ENCODE results near the gene PPP3CA. TPM values are rescaled to one million over a fixed set of nuclear protein-coding genes. Genes with fewer than 3 reads are reported as not detected.

The PPP3CA gene
- total and polyA plus RNA-seq, 2 of the 13 experiments (the other 11 are each of a cell fraction or from before 2014, with no cell fraction given) = 4.8 to 13.2 TPM

DNA sequence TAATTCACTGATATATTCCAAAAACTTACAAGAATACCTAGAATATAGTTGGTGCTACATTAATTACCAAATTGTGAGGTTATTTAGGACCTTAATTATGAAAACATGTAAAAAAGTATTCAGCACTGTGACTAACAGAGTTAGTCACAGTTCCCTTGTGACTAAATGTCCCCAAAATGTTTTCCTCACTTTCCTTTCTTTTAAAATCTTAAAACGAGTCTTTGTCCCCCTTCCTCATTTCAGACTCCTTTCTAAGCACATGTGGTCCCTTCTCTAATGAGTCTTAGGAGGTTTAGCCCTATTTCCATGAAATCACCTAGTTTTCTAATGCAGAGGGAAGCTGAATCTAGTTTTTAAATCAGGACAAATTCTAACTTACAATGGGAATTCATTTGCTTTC, 175.0 kb downstream of the PPP3CA start:
- no peaks in the 10 kb centered on the region for H3K9me3 ChIP-seq (ENCODE audit: low read length)
- ChIA-PET POLR2A (no interaction called here), CTCF (ENCODE audit: low intra/inter-chr PET ratio, low total read pairs) (no interaction called here)
- no peak overlapping the region for H2AFZ ChIP-seq (ENCODE audit: low read length)
- no peak overlapping the region for H3K27ac ChIP-seq (ENCODE audit: extremely low read length, insufficient read depth, low read length)
- 77% methylated on average over 1 of the region's 1 CpG for WGBS (ENCODE audit: low lambda C conversion rate)
- H3K4me2 ChIP-seq (ENCODE audit: low read depth, low read length) = no peak overlapping the region
- no peak for ATAC-seq
- H3K79me2 ChIP-seq (ENCODE audit: insufficient read depth, low read length) = no peaks in the 10 kb centered on the region
- in situ Hi-C loops (cut with HindIII; ENCODE audit: extremely low pct_ligation_motif_present, low pct_unique_long_range_greater_than_20kb) = no loop called here
- FAIRE-seq = no peak
- TF ChIP-seq THAP11 (CRISPR knock-in tag; IDR thresholded peaks at IDR 0.05) = no peak
- TF ChIP-seq, protein P1, sequence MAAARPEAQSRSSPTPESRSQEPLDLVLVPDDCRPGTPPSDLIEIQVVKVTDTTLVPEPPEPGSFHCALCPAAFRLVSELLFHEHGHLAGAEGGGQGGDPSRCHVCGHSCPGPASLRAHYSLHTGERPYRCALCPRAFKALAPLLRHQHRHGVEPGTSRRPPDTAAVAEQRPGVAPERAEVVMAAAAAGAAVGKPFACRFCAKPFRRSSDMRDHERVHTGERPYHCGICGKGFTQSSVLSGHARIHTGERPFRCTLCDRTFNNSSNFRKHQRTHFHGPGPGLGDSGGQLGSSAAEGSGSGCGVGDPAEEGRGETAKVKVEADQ (CRISPR knock-in tag; IDR thresholded peaks at IDR 0.05; ENCODE audit: borderline replicate concordance) = no peak
- TF ChIP-seq NFE2 (CRISPR knock-in tag; IDR thresholded peaks at IDR 0.05) = no peak
- TF ChIP-seq, protein P2, sequence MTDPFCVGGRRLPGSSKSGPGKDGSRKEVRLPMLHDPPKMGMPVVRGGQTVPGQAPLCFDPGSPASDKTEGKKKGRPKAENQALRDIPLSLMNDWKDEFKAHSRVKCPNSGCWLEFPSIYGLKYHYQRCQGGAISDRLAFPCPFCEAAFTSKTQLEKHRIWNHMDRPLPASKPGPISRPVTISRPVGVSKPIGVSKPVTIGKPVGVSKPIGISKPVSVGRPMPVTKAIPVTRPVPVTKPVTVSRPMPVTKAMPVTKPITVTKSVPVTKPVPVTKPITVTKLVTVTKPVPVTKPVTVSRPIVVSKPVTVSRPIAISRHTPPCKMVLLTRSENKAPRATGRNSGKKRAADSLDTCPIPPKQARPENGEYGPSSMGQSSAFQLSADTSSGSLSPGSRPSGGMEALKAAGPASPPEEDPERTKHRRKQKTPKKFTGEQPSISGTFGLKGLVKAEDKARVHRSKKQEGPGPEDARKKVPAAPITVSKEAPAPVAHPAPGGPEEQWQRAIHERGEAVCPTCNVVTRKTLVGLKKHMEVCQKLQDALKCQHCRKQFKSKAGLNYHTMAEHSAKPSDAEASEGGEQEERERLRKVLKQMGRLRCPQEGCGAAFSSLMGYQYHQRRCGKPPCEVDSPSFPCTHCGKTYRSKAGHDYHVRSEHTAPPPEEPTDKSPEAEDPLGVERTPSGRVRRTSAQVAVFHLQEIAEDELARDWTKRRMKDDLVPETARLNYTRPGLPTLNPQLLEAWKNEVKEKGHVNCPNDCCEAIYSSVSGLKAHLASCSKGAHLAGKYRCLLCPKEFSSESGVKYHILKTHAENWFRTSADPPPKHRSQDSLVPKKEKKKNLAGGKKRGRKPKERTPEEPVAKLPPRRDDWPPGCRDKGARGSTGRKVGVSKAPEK (CRISPR knock-in tag; IDR thresholded peaks at IDR 0.05; ENCODE audit: borderline replicate concordance) = no peak
- TF ChIP-seq SMAD1 (CRISPR knock-in tag; IDR thresholded peaks at IDR 0.05; ENCODE audit: borderline replicate concordance, low read depth) = no peak
- no peak overlapping the region for H3K4me3 ChIP-seq (replicated peaks in 1 of 3; ENCODE audit: insufficient read depth in 1 of 3, low read depth in 2 of 3, low read length in 3 of 3)
- intact Hi-C loops (cut with micrococcal nuclease; ENCODE audit: unreplicated experiment) = no loop called here
- BruUV-seq (replicated peaks) = no TSS peak
- DNase-seq (ENCODE audit: low spot score) = no peak
- no peaks in the 10 kb centered on the region; a peak in 1 of 5 replicates for H3K27me3 ChIP-seq (ENCODE audit: control insufficient read depth in 1 of 2, insufficient read depth in 2 of 2, low read length in 2 of 2)
- no peaks in the 10 kb centered on the region for H3K36me3 ChIP-seq (replicated peaks in 1 of 2; ENCODE audit: control insufficient read depth in 1 of 2, insufficient read depth in 2 of 2, low read length in 2 of 2)
- H4K20me1 ChIP-seq (ENCODE audit: insufficient read depth, low read length) = no peaks in the 10 kb centered on the region
- H3K9ac ChIP-seq (ENCODE audit: insufficient read depth, low read depth, low read length) = no peak overlapping the region
- H3K4me1 ChIP-seq (ENCODE audit: insufficient read depth, low read length) = peaks cover 53% of the 10 kb centered on the region
